ENCODE data around the gene PSAPL1.
"Not testable (repeated sequence)": the region's sequence is repeated elsewhere in the genome, so short reads cannot be mapped to it uniquely, and the experiment has no call there.

The PSAPL1 gene

DNA sequence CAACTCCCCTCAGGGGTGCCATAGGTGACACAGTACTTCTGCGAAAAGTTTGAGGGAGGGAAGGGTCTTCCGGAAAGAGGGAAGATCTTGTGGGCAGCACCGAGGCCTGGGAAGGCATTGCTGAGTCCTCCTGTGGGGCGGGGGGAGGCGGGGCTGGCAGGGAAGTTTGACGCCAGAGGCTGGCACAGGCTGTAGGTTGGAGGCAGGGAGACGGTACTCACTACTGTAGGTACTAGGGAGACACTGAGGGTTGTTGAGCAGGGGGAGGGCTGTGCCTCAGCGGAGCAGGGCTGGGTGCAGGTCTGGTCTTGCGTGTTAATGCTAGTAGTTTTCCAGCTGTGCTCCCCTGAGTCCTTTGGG lies 23.3 kb upstream of the PSAPL1 start:
- DNase-seq, result no peak

- DNase-seq, result no peak
Measured at GRCh38 chr4:7457201-7458065, 22.7 kb upstream of the PSAPL1 start.

GRCh38 chr4:7452802-7453201 lies 18.1 kb upstream of the PSAPL1 start:
- not testable (repeated sequence) for DNase-seq

DNA sequence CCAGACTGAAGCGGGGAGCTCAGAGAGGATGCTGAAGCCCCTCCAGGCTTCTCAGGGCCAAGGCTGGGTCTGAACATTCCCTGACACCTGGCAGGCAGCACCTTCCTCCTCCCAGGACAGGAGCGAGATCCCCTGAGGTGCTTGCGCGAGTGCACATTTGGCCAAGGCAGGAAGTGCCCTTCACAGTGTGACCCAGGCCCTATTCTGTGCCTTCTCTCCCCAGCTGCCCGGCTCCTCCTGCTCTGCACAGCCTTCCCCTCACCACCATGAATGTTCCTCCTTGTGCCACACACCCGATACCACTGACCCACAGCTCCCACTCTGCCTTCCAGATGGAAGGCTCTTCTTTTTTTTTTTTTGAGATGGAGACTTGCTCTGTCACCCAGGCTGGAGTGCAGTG lies 17.1 kb upstream of the PSAPL1 start:
- no peak for DNase-seq

DNA sequence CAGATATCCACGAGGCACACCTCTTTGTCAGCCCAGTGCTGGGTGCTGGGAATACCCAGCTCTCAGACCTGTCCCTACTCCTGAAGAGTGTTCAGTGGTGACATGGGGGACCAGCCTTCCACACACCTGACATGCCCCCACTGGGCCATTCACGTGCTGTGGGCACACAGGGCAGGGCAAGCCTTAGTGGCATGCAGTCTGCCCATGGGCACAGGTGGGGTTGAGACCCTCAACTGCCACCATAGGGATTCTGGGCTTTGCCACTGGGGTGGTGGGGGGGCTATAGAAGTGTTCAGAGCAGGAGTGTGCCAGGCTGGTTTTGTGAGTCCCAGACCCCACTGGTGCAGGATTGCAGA lies 16.7 kb upstream of the PSAPL1 start:
- DNase-seq, result no peak

GRCh38 chr4:7450775-7451433 lies 16.2 kb upstream of the PSAPL1 start:
- DNase-seq, result no peak

DNA sequence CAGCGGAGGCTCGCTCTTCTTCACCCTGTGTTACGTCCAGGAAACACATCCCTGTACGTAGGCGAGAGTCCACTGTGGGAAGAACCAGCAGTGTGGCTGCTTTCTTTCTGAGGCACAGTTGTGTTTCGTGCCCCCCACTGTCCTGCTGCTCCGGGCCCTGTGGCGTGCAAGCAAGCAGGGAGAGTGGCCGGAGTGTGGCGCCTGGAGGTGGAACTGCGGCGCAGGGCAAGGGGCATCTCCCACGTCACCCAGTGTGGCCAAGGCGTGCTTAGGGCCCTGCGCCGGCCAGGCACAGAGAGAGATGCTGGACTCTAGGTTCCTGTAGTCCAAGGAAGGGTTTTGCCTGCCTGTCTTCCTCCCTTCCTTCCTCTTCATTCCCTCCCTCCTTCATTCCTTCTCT lies 13.3 kb upstream of the PSAPL1 start:
- DNase-seq, result no peak

DNA sequence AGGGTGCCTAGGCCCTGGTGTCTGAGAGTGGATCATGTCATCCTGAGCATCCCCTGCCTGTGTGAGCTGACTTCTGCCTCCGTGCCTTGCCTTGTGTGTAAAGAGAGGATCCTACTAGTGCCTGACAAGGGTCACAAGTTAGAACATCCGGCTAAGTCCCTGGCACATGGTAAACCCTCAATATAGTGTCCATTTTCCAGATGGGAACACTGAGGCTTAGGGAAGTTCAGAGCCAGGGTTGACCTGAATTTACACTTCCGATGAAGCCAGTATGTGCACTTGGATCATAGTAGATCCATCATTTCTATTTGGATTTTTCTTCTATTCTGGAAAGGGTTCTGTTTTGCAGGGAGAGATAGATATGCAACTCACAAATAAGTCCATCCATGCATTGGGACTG lies 12.5 kb upstream of the PSAPL1 start:
- no peak for DNase-seq

GRCh38 chr4:7444731-7445130 lies 10.0 kb upstream of the PSAPL1 start:
- no peak for DNase-seq

DNA sequence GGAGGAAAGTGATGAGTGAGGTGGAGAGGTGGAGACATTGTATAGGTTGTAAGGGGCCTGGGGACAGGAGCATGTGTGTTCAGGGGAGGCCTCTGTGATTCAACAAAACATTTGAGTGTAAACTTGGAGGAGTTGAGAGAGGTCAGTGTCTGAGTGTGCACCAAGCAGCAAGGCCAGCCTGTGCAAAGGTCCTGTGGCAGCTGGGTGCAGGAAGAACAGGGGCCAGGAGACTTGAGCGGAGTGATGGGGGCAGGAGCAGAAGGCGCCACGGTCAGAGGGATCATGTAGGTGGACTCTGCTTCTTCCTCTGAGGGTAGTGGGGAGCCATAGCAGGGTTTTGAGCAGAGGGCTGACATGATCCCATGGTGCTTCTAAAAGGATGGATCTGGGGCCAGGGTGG lies 9.6 kb upstream of the PSAPL1 start:
- DNase-seq, result no peak

GRCh38 chr4:7442574-7443162 lies 7.9 kb upstream of the PSAPL1 start:
- DNase-seq, result no peak

- no peak for DNase-seq
Measured at GRCh38 chr4:7441201-7441600, 6.5 kb upstream of the PSAPL1 start.

- no peak for DNase-seq
Measured at GRCh38 chr4:7439699-7440098, 5.0 kb upstream of the PSAPL1 start.

DNA sequence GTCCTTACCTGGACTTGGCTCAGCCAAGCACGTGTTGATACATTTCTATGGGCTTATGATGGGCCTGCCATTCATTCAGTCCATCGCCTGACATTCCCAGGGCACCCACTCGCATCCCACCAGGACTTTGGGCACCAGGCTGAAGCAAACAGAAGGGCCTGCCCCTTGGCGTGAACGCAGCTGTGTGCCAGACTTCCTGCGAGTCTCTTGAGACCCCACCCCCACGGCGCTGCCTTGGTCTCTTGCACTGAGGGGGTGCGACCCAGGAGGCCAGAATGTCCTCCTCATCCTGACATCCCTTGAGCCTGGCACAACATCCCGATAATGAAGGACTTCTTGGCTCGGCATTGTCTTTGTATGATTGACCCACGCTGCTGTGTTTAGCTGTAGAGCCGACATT lies 1.5 kb upstream of the PSAPL1 start:
- no peak for DNase-seq

DNA sequence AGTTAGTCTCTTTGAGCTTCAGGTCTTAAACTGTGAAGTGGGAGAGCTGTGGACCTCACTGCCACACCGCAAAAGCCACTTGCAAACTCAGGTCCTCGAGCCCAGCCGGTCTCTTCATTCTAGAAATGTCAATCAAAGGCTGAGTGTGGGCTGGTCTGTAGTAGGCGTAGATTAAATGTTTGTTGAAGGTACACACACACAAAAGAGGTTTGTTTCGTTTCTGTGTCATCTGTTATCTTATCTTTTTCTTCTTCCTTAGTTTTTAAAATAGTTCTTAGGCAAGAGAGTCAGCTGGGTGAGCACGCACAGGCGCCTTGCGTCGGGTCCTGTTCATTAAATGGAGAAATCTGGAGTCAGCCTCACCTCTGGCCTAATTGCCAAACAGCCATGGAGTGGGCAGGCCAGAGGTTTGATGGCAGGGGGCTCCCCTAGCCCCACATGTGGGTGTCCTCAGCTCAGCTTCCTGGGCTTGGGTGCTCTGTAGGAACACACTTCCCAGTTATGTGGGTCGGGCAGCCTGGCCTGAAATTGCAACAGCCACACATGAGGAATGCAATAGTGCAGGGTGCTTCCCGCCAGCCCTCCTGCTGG lies 836 bp upstream of the PSAPL1 start:
- no peak for DNase-seq

DNA sequence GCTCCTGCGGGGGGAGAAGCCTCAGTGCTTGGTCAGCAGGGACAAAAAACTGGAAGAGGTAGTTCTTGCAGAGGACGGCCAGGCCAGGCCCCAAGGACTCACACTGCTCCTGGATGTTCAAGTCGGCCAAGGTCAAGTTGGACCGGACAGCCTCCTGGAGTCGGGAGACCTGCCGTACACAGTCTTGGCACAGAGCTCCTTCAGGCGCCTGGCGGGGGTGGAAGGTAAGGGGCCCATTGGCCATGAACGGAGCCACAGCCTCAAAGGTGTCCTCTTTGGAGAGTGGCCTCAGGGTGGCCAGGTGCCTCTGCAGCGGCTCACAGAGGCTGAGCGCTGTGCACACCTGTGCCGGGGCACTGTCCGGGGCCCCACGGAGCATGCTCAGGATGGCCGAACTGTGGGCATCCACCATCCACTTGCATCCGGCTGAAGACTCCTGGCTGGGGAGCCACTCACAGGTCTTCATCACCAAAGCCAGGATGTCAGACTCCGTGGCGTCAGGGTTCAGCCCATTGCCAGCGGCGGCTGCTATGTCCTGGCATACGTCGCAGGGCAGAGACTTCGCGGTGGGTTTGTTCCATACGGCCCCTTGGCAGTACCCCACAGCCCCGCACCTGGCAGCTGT lies 477 bp downstream of the PSAPL1 start:
- no peak for DNase-seq

DNA sequence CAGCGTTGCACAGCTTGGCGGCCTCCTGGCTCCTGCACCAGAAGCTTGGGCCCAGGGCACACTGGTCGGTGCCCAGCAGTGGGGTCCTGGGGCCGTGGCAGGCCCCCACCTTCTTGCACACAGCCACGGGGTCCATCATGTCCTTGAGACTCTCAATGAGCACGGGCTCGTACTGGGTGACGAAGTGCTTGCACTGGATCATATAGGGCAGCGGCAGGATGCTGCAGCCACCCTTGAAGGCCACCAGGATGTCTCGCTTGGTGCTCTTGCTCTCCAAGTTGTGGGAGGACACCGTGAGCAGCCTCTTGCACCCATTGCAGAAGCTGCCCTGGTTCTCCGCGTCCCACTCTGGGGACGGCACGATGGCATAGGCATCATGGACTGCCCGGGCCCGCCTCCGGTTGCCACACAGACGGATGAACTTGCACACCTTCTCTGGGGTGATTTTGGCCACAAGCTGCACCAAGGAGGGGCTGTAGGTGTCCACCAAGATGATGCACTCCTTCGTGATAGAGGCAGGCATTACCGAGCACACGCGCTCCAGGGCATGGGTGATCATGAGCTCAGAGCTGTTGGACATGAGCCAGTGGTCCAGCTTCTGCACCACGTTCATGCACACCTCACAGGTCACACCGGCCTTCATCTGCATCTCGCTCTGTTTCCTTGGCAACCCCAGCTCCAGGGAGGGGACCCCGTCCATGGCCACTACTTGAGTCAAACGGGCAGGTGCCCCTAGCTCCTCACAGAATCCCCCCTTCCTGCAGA lies 1.2 kb downstream of the PSAPL1 start:
- DNase-seq, result no peak

- no peak for DNase-seq
Measured at GRCh38 chr4:7432531-7433375, 2.0 kb downstream of the PSAPL1 start.

DNA sequence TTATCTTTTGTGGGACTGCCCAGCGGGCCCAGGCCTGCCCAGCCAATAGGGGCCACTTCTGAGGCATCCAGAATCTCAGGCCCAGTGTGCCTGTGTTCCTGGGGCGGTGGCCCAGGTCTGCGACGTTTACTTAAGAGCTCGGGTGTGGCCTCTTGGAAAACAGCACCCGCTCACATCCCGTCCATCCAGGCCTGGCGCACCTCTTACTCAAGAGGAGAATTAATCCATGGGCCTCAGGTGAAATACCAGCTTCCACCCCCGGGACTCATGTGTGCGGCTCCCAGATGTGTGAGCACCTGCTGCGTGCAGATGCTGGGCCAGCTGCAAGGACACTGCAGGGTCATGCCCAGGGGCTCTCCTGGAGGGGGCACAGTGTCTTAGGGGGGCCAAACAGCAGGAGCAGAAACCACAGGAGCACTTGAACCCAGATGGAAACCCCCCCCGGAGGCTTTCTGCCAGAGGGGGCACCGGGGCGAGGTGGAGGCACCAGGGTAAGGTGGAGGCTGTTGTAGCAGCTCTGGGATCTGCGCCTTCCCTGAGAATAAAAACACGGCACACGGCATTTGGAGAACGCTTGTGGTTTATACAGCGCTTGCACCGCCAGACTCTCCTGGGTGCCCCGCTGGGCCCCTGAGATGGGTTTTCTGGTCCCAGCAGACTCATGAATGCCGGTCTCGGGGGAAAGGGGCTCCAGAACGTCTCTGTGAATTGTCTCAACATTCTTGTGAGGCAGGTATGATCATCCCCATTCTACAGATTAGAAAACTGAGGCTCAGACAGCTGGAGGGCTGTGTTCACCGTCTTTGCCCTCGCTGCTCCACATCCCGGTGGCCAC lies 2.8 kb downstream of the PSAPL1 start:
- no peak for DNase-seq

DNA sequence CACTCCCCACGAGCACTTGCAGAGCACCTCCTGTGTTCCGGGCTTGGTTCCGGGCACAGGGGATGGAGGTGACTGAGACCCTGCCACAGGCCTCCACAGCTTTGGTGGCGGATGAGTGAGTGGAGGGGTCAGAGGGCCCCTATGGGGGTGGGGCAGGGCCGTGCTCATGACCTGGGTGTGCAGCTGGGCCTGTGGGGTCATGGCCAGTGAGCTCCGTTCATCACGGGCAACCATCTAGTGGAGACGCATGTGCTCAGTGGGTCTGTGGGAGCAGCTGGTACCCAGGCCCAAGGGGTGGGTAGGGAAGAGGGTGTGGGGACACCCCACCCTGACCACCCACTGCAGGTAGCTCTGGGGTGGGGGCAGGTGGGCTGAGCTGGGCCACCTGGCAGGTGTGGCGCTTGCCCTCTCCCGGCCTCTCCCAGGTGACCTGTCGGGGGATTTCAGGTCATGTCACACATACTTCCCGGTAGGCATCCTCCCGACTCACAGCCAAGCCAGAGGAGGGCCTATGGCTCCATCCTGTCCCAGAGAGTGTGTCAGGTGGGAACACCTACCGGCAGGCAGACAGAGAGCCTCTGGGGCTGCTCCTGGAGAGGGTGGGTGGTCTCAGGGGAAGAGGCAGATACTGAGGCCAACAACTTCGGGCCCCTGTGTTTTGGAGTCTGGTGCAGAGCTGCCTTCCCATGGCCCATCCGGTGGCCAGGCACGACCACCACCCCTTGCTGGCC lies 3.6 kb downstream of the PSAPL1 start:
- no peak for DNase-seq

All from activated naive CD4-positive, alpha-beta T cell (primary cell).